Activated effector memory CD4-positive, alpha-beta T cell treated with anti-CD3 and anti-CD28 coated beads, Interleukin-2, amount 50 U/mL, for 16 hours (primary cell): ENCODE measurements around the gene SLC35E3.

ENCODE experiments used
- DNase-seq: peaks from one replicate; pipeline ENCODE4 v3.0.0-alpha.2; 2020

SLC35E3 gene

DNA sequence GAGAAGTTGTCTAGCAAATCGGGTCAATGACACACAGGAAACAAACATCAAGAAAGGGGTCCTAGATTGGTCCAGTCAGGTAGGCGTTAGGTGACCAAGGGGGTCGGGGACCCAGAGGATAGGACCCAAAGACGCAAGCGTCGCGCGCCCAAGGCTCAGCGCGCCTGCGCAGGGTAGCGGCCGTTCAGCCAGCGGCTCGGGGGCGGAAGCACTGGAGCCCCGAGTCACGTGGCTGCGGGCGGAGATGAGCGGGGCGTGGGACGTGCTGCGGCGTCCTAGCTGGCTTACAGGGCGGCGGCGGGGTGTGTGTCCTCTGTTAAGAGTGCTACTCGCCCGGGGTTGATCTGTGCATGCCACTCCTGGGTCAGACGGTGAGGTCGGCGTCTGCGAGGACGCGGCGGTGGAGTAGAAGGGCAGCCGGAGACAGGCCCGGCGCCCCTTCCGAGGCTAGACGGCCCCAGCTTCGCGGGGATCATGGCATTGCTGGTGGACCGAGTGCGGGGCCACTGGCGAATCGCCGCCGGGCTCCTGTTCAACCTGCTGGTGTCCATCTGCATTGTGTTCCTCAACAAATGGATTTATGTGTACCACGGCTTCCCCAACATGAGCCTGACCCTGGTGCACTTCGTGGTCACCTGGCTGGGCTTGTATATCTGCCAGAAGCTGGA lies at the start of gene SLC35E3:
Gene SLC35E3 (plus strand): TSS at position 273 of the 668 bp plus-strand sequence. CDS start 202 bp downstream, at position 475.
- peak; percentile 96 for DNase-seq

- DNase-seq, result no peak
Measured at GRCh38 chr12:68699486-68699885, 46.5 kb upstream of the SLC35E3 start.

DNA sequence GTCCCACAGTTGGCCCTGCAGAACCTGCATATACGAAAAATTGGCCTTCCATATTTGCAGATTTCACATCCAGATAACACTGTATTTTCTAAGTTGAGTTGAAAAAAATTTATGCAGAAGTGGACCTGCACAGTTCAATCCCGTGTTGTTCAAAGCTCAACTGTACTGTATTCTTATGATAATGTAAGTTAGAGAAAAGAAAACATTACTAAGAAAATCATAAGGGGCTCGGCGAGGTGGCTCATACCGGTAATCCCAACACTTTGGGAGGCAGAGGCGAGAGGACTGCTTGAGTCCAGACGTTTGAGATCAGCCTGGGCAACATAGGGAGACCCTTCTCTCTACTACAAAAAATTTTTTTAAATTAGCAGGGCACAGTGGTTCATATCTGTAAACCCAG lies 18.2 kb upstream of the SLC35E3 start:
- DNase-seq, result no peak

- DNase-seq, result no peak
Measured at GRCh38 chr12:68733661-68734071, 12.3 kb upstream of the SLC35E3 start.

DNA sequence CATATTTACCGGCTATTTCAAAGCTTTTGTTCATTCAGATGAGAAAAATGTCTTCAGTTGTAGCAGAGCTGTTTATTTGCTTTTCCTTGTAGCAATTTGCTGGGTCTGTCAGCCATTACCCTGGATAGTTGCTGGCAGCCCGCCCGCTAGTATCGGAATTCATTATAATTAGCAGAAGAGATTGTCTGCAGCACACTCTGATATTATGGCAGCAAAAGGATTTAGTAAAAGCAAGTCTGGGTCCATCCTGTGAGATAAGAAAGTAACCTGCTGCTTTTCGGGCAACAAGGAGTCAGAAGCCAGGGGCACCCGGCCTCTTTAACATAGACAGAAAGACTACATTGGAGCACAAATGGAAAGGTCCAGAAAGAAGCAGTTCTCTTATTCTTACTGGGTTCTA lies 6.1 kb upstream of the SLC35E3 start:
- no peak for DNase-seq

DNA sequence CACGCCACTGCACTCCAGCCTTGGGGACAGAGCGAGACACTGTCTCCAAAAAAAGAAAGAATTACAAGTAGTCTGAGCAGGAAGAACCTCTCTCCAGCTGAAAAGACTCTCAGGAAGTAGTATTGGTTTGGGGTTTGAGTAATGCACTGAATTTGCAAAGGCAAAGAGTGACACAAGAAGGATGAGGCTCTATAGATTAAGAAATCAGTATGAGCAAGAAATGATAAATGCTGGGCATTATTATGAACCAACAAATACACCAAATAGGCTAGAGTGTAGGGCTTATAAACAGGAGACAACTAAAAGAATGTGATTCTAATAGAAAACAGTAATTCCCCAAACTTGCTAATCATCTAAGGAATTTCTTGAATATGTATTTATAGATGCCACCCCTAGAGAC lies 2.6 kb upstream of the SLC35E3 start:
- no peak for DNase-seq

DNA sequence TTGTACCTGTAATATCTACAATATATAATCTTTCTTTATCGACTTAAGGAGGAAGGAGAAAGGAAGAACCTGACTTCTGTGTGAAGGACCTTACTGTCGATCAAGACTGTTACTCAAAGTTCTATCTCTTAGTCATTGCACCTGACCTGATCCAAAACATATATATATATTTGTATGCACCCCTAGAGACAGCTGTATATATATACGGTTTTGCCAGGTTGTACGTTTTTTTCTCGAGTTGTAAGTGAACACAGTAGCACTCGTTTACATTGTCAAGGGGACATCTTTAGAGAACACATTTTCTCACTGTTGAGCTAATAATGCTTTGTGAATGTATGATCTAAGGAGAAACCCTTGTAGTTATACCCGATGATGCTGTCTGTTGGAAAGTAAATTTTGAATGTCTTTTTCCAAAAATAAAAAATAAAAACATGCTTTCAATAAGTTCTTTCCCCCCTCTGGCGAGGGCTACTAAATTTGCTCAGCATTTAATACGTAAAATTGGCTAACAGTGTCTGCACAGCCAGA lies 536 bp upstream of the SLC35E3 start:
- no peak for DNase-seq

GRCh38 chr12:68746572-68747180 lies 700 bp downstream of the SLC35E3 start:
- peak; percentile 72 for DNase-seq

DNA sequence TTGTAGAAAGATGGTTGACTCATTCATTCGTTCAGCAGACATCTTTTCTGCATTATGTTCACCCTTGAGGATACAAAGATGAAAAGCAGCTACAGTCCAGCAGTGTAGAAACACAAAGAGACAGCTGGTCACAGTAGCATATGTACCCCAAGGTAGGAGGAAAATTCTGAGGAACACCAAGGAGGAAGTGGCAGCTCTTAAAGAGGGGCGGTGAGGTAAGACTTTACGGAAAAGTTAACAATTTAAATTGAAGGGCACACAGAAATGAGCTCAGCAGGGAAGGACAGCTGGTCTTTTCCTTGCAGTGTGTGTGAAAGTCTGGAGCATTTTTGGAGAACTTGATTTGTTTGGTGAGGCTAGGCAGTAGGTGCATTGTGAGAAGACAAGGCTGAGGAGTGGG lies 3.5 kb downstream of the SLC35E3 start:
- DNase-seq, result no peak

GRCh38 chr12:68749861-68750260 lies 3.9 kb downstream of the SLC35E3 start:
- no peak for DNase-seq

- DNase-seq, result no peak
Measured at GRCh38 chr12:68750506-68750905, 4.5 kb downstream of the SLC35E3 start.

DNA sequence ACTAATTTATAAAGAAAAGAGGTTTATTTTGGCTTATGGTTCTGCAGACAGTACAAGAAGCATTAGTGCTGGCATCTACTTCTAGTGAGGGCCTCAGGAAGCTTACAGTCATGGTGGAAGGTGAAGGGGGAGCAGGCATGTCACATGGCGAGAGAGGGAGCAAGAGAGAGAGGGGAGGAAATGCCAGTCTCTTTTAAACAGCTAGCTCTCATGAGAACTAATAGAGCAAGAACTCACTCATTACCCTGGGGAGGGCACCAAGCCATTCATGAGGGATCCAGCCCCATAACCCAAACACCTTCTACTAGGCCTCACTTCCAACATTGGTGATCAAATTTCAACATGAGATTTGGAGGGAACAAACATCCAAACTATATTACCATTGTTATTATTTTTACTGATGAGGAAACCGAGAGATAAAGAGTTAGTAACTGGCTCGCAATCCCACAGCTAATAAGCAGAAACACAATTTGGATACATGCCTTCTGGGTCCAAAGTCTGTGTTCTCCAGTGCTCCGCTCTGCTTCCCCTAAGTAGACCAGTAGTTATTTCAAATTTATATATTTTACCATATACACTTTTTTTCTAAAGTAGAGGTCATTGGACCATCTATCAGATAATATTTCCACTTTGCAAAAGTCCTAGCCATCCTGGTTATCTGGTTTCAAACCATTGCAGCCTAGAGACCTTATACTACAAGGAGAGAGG lies 9.7 kb downstream of the SLC35E3 start:
- DNase-seq, result no peak

GRCh38 chr12:68759852-68760251 lies 13.9 kb downstream of the SLC35E3 start:
- no peak for DNase-seq

DNA sequence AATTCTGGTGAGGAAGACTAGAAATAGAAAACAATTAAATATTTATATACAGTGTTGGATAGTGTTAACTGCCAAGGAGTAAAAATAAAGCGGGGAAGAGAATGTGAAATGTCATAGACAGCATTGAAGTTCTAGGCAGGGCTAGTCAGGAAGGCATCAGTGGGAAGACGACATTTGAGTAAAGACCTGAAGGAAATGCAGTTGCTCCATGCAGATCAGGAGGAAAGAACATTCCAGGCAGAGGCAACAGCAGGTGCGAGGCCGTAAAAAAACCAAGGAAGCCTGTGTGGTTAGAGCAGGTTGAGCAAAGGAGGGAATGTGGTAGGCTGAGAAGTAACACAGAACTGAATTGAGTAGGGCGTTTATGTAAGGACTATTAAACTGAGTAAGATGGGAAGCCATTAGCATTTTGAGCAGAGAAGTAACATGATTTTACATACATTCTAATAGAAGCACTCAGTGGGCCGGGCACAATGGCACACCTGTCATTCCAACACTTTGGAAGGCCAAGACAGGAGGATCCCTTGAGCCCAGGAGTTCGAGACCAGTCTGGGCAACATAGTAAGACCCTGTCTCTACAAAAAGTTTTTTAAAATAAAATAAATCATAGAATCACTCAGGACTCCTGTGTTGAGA lies 14.9 kb downstream of the SLC35E3 start:
- no peak for DNase-seq

DNA sequence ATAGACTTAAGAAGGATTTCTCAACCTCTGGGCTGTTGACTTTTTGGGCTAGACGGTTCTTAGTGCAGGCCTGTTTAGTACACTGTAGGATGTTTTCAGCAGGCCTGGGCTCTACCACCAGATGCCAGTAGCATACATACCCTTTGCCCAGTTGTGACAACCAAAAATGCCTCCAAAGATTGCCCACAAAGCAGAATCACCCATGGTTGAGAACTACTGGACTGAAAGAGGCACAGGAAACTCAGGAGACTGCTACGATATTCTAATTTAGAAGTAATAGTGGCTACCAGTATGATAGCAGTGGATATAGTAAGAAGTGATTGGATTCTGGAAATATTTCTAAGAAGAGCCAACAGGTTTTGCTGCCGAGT lies 15.5 kb downstream of the SLC35E3 start:
- no peak for DNase-seq

DNA sequence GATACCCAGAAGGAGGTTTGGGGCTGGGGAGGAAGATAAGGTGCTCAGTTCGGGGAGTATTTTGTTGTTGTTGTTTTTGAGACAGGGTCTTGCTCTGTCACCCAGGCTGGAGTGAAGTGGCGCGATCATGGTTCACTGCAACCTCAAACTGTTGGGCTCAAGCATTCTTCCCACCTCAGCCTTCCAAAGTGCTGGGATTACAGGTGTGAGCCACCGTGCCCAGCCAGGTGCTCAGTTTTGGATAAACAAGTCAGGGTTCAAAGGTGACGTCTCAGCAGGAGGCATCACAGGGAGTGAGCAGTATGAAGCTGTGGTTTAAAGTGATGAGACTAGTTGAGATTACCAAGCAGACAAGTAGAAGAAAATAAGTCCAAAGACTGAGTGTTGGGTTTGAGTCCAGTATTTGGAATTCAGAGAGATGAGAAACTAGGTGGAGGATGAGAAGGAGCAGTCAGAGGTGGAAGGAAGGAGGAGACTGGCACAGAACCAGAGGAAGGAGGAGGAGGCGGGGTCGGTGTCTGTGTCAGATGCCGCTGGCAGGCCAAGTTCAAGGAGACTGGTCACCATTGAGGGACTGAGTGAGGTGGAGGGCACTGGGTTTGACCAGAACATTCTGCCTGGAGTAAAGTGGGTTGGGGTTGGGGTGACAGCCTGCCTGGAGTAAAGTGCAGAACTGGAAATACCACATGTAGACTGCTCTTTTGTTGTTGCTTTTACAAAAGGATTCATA lies 16.1 kb downstream of the SLC35E3 start:
- no peak for DNase-seq

GRCh38 chr12:68762691-68763090 lies 16.7 kb downstream of the SLC35E3 start:
- no peak for DNase-seq

GRCh38 chr12:68765696-68766095 lies 19.7 kb downstream of the SLC35E3 start:
- DNase-seq, result no peak

- DNase-seq, result no peak
Measured at GRCh38 chr12:68766646-68767045, 20.7 kb downstream of the SLC35E3 start.

DNA sequence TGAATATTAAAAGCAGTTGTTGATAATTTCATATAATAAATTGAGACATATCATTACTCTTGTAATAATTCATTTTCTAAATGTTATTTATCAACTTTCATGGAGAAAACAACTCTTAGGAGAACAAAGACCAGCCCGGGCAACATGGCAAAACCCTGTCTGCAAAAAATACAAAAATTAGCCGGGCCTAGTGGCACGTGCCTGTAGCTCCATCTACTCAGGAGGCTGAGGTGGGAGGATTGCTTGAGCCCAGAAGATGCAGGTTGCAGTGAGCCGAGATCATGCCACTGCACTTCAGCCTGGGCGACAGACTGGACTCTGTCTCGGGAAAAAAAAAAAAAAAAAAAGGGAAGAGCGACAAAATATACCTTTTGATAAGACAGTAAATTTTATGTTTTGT lies 21.2 kb downstream of the SLC35E3 start:
- DNase-seq, result no peak

- DNase-seq, result no peak
Measured at GRCh38 chr12:68768431-68768939, 22.5 kb downstream of the SLC35E3 start.

DNA sequence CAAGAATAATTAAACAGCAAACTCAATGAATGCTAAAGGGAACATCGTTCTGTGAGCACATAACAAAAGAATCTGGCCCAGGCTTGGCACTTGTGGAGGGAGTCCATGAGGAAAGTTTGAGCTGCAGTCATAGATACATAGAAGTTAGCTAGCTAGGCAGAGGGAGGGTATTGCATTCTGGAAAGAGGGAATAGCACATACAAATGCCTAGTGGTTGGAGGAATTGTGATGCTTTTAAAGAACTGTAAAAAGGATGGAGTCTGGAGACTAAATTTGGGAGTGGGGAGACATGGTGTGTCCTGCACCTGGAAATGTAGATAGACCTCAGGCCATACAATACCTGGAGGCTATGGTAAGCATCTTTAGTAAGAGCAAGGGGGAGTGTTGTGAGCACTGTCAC lies 24.0 kb downstream of the SLC35E3 start:
- no peak for DNase-seq
